Tibial nerve (tissue), 4 donors: Measurements from ENCODE around the gene NUDT16L1. TPM values are rescaled to one million over a fixed set of nuclear protein-coding genes. Genes with fewer than 3 reads are reported as not detected.
"Not testable (repeated sequence)": the region's sequence is repeated elsewhere in the genome, so short reads cannot be mapped to it uniquely, and the experiment has no call there.

Source experiments
- DNase-seq, 2 donors: peaks; one replicate each; pipeline ENCODE4 v3.0.0-alpha.2; 2019; ENCODE audit warnings: low spot score in 2 of 2
- H3K27ac ChIP-seq, 4 donors: fragments of 200-600 bp; sonication (generic) in 3 of 4; one replicate each; pipeline ENCODE4 v1.5.1; 2017 to 2019; ENCODE audit warnings: mild to moderate bottlenecking in 1 of 4
- H3K27me3 ChIP-seq, 2 donors: fragments of 200-600 bp; sonication (generic) in 1 of 2; one replicate each; pipeline versions ENCODE4 v1.5.1 to v1.6.0; 2017 to 2019
- H3K36me3 ChIP-seq, 3 donors: fragments of 200-600 bp; sonication (generic); one replicate each; pipeline ENCODE4 v1.5.1; 2018 to 2019
- H3K4me1 ChIP-seq, 4 donors: fragments of 200-600 bp; sonication (generic) in 3 of 4; one replicate each; pipeline ENCODE4 v1.5.1; 2017 to 2019
- H3K4me3 ChIP-seq, 4 donors: fragments of 200-600 bp; sonication (generic) in 3 of 4; one replicate each; pipeline ENCODE4 v1.5.1; 2017 to 2019; ENCODE audit warnings: mild to moderate bottlenecking in 1 of 4, moderate library complexity in 1 of 4
- H3K9me3 ChIP-seq, 4 donors: fragments of 200-600 bp; sonication (generic) in 3 of 4; one replicate each; pipeline ENCODE4 v1.5.1; 2017 to 2019
- CTCF ChIP-seq, 5 experiments: fragments of 200-600 bp in 3 of 5; fragments of 450-650 bp in 2 of 5; sonication (generic) in 3 of 5; IDR thresholded peaks; one replicate each; pipeline ENCODE4 v1.5.1; 2016 to 2019; ENCODE audit warnings: antibody characterized with exemption in 5 of 5, mild to moderate bottlenecking in 3 of 5, moderate library complexity in 2 of 5
- EP300 ChIP-seq, 2 donors: sonication (generic); formaldehyde crosslinking; IDR thresholded peaks; one replicate each; pipeline ENCODE4 v1.6.1; 2017; ENCODE audit warnings: antibody characterized with exemption in 2 of 2, mild to moderate bottlenecking in 1 of 2
- POLR2A ChIP-seq, 2 donors: fragments of 450-650 bp; IDR thresholded peaks; one replicate each; pipeline ENCODE4 v1.6.1; 2017; ENCODE audit warnings: antibody characterized with exemption in 2 of 2, mild to moderate bottlenecking in 2 of 2, moderate library complexity in 2 of 2
- WGBS, 2 donors: methylation state at CpG; one replicate each; pipeline ENCODE4 v1.1.5; 2018; 5-methylcytosine and 5-hydroxymethylcytosine counted together
- total RNA-seq, 4 donors: library from RNA; depleted of rRNA; stranded (reverse); fragments of >200 nt; gene quantifications; one replicate each; pipeline ENCODE4 v1.1.0, GENCODE V29; 2016

NUDT16L1 gene
- total RNA-seq, 4 donors from 2014 or later, result 30.3 to 63.7 (median 48.5) TPM

GRCh38 chr16:4734730-4735535 lies 41.6 kb downstream of the NUDT16L1 start:
- TF ChIP-seq CTCF (IDR thresholded peaks at IDR 0.05) (peak in 1 of 5 experiments; percentile 2), EP300 (IDR thresholded peaks at IDR 0.05) (no peak)
- DNase-seq, result peak; percentile 79 to 88
- no peaks in the 10 kb centered on the region for H3K9me3 ChIP-seq
- peak overlapping the region; percentile 81 to 99 (median 93) for H3K4me3 ChIP-seq
- no peaks in the 10 kb centered on the region for H3K27me3 ChIP-seq
- peaks cover 0 to 15% (median 0%) of the 10 kb centered on the region in 3 donors for H3K36me3 ChIP-seq
- WGBS, 2 donors, result 1 to 7% methylated on average over 33 to 38 of the region's 38 CpGs
- peak overlapping the region in 3 of 4 donors; percentile 71 to 94 (median 85) for H3K27ac ChIP-seq
- peaks cover 0 to 18% (median 7%) of the 10 kb centered on the region in 4 donors for H3K4me1 ChIP-seq

GRCh38 chr16:4736546-4736945 lies 43.2 kb downstream of the NUDT16L1 start:
- DNase-seq, result no peak
- H3K36me3 ChIP-seq, result peaks cover 0 to 1% (median 0%) of the 10 kb centered on the region in 3 donors
- no peaks in the 10 kb centered on the region for H3K9me3 ChIP-seq
- peaks cover 0 to 18% (median 7%) of the 10 kb centered on the region in 4 donors for H3K4me1 ChIP-seq
- WGBS, 2 donors, result 86 to 89% methylated on average over 4 of the region's 4 CpGs
- TF ChIP-seq POLR2A (IDR thresholded peaks at IDR 0.05) (no peak), EP300 (IDR thresholded peaks at IDR 0.05) (no peak), CTCF (IDR thresholded peaks at IDR 0.05) (no peak)
- no peak overlapping the region for H3K4me3 ChIP-seq
- no peaks in the 10 kb centered on the region for H3K27me3 ChIP-seq
- H3K27ac ChIP-seq, result no peak overlapping the region

GRCh38 chr16:4737545-4737944 lies 44.2 kb downstream of the NUDT16L1 start:
- TF ChIP-seq EP300 (IDR thresholded peaks at IDR 0.05) (no peak), POLR2A (IDR thresholded peaks at IDR 0.05) (no peak), CTCF (IDR thresholded peaks at IDR 0.05) (no peak)

GRCh38 chr16:4738370-4738769 lies 45.0 kb downstream of the NUDT16L1 start:
- peaks cover 0 to 17% (median 9%) of the 10 kb centered on the region in 4 donors for H3K4me1 ChIP-seq
- WGBS, 2 donors, result 70 to 83% methylated on average over 5 of the region's 5 CpGs
- DNase-seq, result not testable (repeated sequence)

More at GRCh38 chr16:4737545-4737944, 44.2 kb downstream of the NUDT16L1 start:
- H3K36me3 ChIP-seq, result no peaks in the 10 kb centered on the region
- DNase-seq, result no peak
- H3K4me1 ChIP-seq, result peaks cover 0 to 18% (median 7%) of the 10 kb centered on the region in 4 donors
- H3K27ac ChIP-seq, result no peak overlapping the region
- H3K9me3 ChIP-seq, result no peaks in the 10 kb centered on the region
- H3K27me3 ChIP-seq, result no peaks in the 10 kb centered on the region
- WGBS, 2 donors, result 68 to 72% methylated on average over 15 of the region's 15 CpGs
- H3K4me3 ChIP-seq, result no peak overlapping the region

GRCh38 chr16:4743226-4743878 lies 50.0 kb downstream of the NUDT16L1 start:
- no peak for DNase-seq
- no peaks in the 10 kb centered on the region for H3K27me3 ChIP-seq
- H3K4me1 ChIP-seq, result peaks cover 0 to 22% (median 8%) of the 10 kb centered on the region in 4 donors
- no peak overlapping the region for H3K27ac ChIP-seq
- H3K9me3 ChIP-seq, result no peaks in the 10 kb centered on the region
- peaks cover 0 to 1% (median 0%) of the 10 kb centered on the region in 3 donors for H3K36me3 ChIP-seq
- H3K4me3 ChIP-seq, result peak overlapping the region in 1 of 4 donors; percentile 21
- TF ChIP-seq CTCF (IDR thresholded peaks at IDR 0.05) (no peak), EP300 (IDR thresholded peaks at IDR 0.05) (no peak), POLR2A (IDR thresholded peaks at IDR 0.05) (no peak)
- WGBS, 2 donors, result 28 to 46% methylated on average over 13 to 14 of the region's 14 CpGs

More at GRCh38 chr16:4738370-4738769, 45.0 kb downstream of the NUDT16L1 start:
- not testable (repeated sequence) for H3K27ac ChIP-seq, H3K36me3 ChIP-seq, H3K9me3 ChIP-seq, H3K4me3 ChIP-seq, H3K27me3 ChIP-seq
